GM10266 (cell line): ENCODE data around the gene FRAS1.

Experiments
- DNase-seq: peaks from one replicate; pipeline ENCODE4 v3.0.0; 2012; ENCODE audit errors: extremely low spot score
- TF ChIP-seq, protein P1 (sequence below): IDR thresholded peaks from 2 replicates; pipeline ENCODE4 v1.5.1; 2012; ENCODE audit warnings: mild to moderate bottlenecking, low read depth; ENCODE audit not compliant: control insufficient read depth, insufficient read depth; ENCODE audit errors: missing control alignments

The FRAS1 gene

GRCh38 chr4:78432896-78433295, 375.8 kb downstream of the FRAS1 start:
- TF ChIP-seq, protein P1, sequence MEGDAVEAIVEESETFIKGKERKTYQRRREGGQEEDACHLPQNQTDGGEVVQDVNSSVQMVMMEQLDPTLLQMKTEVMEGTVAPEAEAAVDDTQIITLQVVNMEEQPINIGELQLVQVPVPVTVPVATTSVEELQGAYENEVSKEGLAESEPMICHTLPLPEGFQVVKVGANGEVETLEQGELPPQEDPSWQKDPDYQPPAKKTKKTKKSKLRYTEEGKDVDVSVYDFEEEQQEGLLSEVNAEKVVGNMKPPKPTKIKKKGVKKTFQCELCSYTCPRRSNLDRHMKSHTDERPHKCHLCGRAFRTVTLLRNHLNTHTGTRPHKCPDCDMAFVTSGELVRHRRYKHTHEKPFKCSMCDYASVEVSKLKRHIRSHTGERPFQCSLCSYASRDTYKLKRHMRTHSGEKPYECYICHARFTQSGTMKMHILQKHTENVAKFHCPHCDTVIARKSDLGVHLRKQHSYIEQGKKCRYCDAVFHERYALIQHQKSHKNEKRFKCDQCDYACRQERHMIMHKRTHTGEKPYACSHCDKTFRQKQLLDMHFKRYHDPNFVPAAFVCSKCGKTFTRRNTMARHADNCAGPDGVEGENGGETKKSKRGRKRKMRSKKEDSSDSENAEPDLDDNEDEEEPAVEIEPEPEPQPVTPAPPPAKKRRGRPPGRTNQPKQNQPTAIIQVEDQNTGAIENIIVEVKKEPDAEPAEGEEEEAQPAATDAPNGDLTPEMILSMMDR, result no peak
- no peak for DNase-seq

- TF ChIP-seq, protein P1, result no peak
- DNase-seq, result no peak
These were observed 380.5 kb downstream of the FRAS1 start for GRCh38 chr4:78437608-78438088.

DNA sequence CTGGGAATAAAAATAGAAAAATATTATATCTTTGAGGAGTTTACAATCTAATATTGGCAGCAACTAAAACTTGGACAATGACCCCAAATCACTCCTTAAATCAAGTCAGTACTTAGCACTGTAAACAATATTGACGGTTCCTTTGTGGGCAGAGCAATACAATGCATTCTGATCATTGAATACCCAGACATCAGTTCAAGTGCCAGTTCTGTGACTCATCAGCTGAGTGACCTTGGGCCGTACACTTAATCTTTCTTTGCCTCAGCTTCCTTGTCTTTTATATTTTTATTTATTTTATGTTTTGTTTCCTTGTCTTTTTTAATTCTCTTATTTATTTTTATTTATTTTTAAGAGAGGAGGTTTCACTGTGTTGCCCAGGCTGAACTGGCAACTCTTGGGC, 382.2 kb downstream of the FRAS1 start:
- TF ChIP-seq, protein P1, result no peak
- DNase-seq, result no peak

- TF ChIP-seq, protein P1, result no peak
- no peak for DNase-seq
These were observed 384.6 kb downstream of the FRAS1 start for GRCh38 chr4:78441756-78442155.

- TF ChIP-seq, protein P1, result no peak
- no peak for DNase-seq
These were observed 389.5 kb downstream of the FRAS1 start for GRCh38 chr4:78446619-78447018.

- TF ChIP-seq, protein P1, result no peak
- no peak for DNase-seq
These were observed 394.3 kb downstream of the FRAS1 start for GRCh38 chr4:78451407-78451806.

DNA sequence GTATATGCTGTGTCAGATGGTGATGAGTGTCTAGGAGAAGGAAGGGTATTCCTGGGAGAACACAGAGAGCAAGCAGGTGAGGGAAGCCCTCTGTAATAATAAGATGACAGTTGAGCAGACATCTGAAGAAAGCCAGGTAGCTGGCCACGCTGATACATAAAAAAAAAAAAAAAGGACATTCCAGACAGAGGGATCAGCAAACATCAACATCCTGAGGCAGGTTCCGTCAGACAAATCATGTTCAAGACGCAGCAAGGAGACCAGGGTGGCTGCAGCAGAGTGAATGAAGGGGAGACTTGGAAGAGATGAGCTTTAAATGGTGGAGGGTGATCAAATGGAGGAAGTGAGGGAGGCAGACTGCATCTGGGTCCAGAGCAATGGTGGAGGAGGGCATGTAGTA, 396.9 kb downstream of the FRAS1 start:
- no peak for DNase-seq
- TF ChIP-seq, protein P1, result no peak
